Caco-2 (cell line): Measurements from ENCODE around the gene TSPAN5. TPM values are rescaled to one million over a fixed set of nuclear protein-coding genes. Genes with fewer than 3 reads are reported as not detected.

Experiments
- BruUV-seq: library from RNA; stranded (reverse); fragments of 400-500 nt; replicated peaks from 2 replicates; lab custom pipeline; 2021; lab: Mats Ljungman, UMichigan
- CTCF ChIA-PET: fragments of 300-600 bp; sonication (Branson Sonifier 250); formaldehyde crosslinking; loops from one replicate; lab custom pipeline; 2022; ENCODE audit warnings: antibody characterized with exemption; lab: Charles Lee
- POLR2A ChIA-PET: fragments of 300-600 bp; sonication (Branson Sonifier 250); formaldehyde crosslinking; loops from one replicate; lab custom pipeline; 2022; ENCODE audit warnings: antibody characterized with exemption; lab: Charles Lee
- DNase-seq, 2 experiments: peaks; one replicate each; pipeline versions ENCODE4 v3.0.0 to v3.0.0-alpha.2; 2020 to 2022
- H3K27me3 ChIP-seq: replicated peaks from 2 replicates; pipeline ENCODE4 v1.6.0; 2011; ENCODE audit warnings: low read length; ENCODE audit not compliant: control insufficient read depth, insufficient read depth
- H3K36me3 ChIP-seq: 2 replicates; pipeline ENCODE4 v1.5.1; 2011; ENCODE audit warnings: low read length; ENCODE audit not compliant: control insufficient read depth, insufficient read depth
- H3K4me1 ChIP-seq: fragments of 250-450 bp; sonication (Bioruptor Pico); 2 replicates; pipeline ENCODE4 v1.5.1; 2020; ENCODE audit warnings: mild to moderate bottlenecking
- H3K4me3 ChIP-seq: 2 replicates; pipeline ENCODE4 v1.5.1; 2011; ENCODE audit warnings: low read depth, mild to moderate bottlenecking, control low read depth, low read length
- H3K9me3 ChIP-seq: fragments of 250-450 bp; sonication (Bioruptor Pico); 2 replicates; pipeline ENCODE4 v1.5.1; 2020; ENCODE audit warnings: mild to moderate bottlenecking, moderate library complexity
- H3K27ac Mint-ChIP-seq: one replicate; pipeline ENCODE4 v1.8.0; 2022; ENCODE audit warnings: mixed read lengths; ENCODE audit not compliant: unreplicated experiment
- H3K27me3 Mint-ChIP-seq: one replicate; pipeline ENCODE4 v1.8.0; 2022; ENCODE audit warnings: mixed read lengths; ENCODE audit not compliant: insufficient read depth, unreplicated experiment
- H3K36me3 Mint-ChIP-seq: one replicate; pipeline ENCODE4 v1.8.0; 2022; ENCODE audit warnings: mild to moderate bottlenecking, mixed read lengths; ENCODE audit not compliant: insufficient read depth, unreplicated experiment
- H3K4me1 Mint-ChIP-seq: one replicate; pipeline ENCODE4 v1.8.0; 2022; ENCODE audit warnings: low read depth, mixed read lengths; ENCODE audit not compliant: unreplicated experiment
- H3K4me3 Mint-ChIP-seq: one replicate; pipeline ENCODE4 v1.8.0; 2022; ENCODE audit warnings: mild to moderate bottlenecking, moderate library complexity, mixed read lengths; ENCODE audit not compliant: unreplicated experiment
- H3K9me3 Mint-ChIP-seq: one replicate; pipeline ENCODE4 v1.8.0; 2022; ENCODE audit warnings: mixed read lengths; ENCODE audit not compliant: unreplicated experiment
- CTCF ChIP-seq, 2 experiments: fragments of 200-600 bp in 1 of 2; IDR thresholded peaks; 1 replicate in 1 of 2; 2 replicates in 1 of 2; pipeline versions ENCODE4 v1.5.1 to v1.8.0; 2011 to 2022; ENCODE audit warnings: antibody characterized with exemption in 1 of 2, control low read depth in 1 of 2, inconsistent platforms in 1 of 2, low read depth in 1 of 2, low read length in 1 of 2, mild to moderate bottlenecking in 1 of 2, moderate library complexity in 1 of 2; ENCODE audit not compliant: insufficient read depth in 1 of 2, severe bottlenecking in 1 of 2, unreplicated experiment in 1 of 2
- intact Hi-C: fragments of 100-400 bp; cut with micrococcal nuclease; formaldehyde crosslinking; loops from one replicate; pipeline ENCODE4 v1.10.0; 2022; ENCODE audit not compliant: unreplicated experiment
- total RNA-seq: library from RNA; stranded (reverse); gene quantifications from 2 replicates; pipeline ENCODE4 v1.2.3, GENCODE V29; 2022

TSPAN5 gene
- total RNA-seq, 1 experiment from 2014 or later = 24.1 TPM

- Mint-ChIP-seq H3K4me1 (no peaks in the 10 kb centered on the region), H3K4me3 (no peak overlapping the region), H3K36me3 (no peaks in the 10 kb centered on the region), H3K27me3 (no peaks in the 10 kb centered on the region), H3K9me3 (peaks cover 44% of the 10 kb centered on the region), H3K27ac (no peak overlapping the region)
- no peaks in the 10 kb centered on the region for H3K36me3 ChIP-seq
- H3K4me1 ChIP-seq = no peaks in the 10 kb centered on the region
- no peak overlapping the region for H3K4me3 ChIP-seq
- no peaks in the 10 kb centered on the region for H3K27me3 ChIP-seq
- H3K9me3 ChIP-seq = peaks cover 11% of the 10 kb centered on the region
- ChIA-PET POLR2A (no interaction called here), CTCF (no interaction called here)
- no peak for TF ChIP-seq CTCF (IDR thresholded peaks at IDR 0.05; ENCODE audit: insufficient read depth in 1 of 2, low read depth in 1 of 2, low read length in 1 of 2, severe bottlenecking in 1 of 2, unreplicated experiment in 1 of 2)
- intact Hi-C loops = no loop called here
- BruUV-seq = no TSS peak
- no peak for DNase-seq
Measured at GRCh38 chr4:98700656-98701055, 42.2 kb upstream of the TSPAN5 start.

GRCh38 chr4:98694076-98694475 lies 35.7 kb upstream of the TSPAN5 start:
- Mint-ChIP-seq H3K4me1 (peaks cover 2% of the 10 kb centered on the region), H3K9me3 (peaks cover 32% of the 10 kb centered on the region), H3K27me3 (no peaks in the 10 kb centered on the region), H3K27ac (no peak overlapping the region), H3K36me3 (no peaks in the 10 kb centered on the region), H3K4me3 (no peak overlapping the region)
- H3K36me3 ChIP-seq = no peaks in the 10 kb centered on the region
- no peak overlapping the region for H3K4me3 ChIP-seq
- no peaks in the 10 kb centered on the region for H3K4me1 ChIP-seq
- BruUV-seq = no TSS peak
- no peak for TF ChIP-seq CTCF (IDR thresholded peaks at IDR 0.05; ENCODE audit: insufficient read depth in 1 of 2, low read depth in 1 of 2, low read length in 1 of 2, severe bottlenecking in 1 of 2, unreplicated experiment in 1 of 2)
- ChIA-PET CTCF (no interaction called here), POLR2A (no interaction called here)
- DNase-seq = no peak
- no peaks in the 10 kb centered on the region for H3K27me3 ChIP-seq
- intact Hi-C loops = no loop called here
- H3K9me3 ChIP-seq = no peaks in the 10 kb centered on the region; the same call in 1 of the 2 replicates

GRCh38 chr4:98692411-98692810 lies 34.0 kb upstream of the TSPAN5 start:
- CTCF ChIA-PET = no interaction called here
- Mint-ChIP-seq H3K4me1 (peaks cover 11% of the 10 kb centered on the region), H3K36me3 (no peaks in the 10 kb centered on the region), H3K27me3 (no peaks in the 10 kb centered on the region), H3K4me3 (no peak overlapping the region), H3K9me3 (peaks cover 27% of the 10 kb centered on the region), H3K27ac (no peak overlapping the region)
- Histone ChIP-seq H3K36me3 (no peaks in the 10 kb centered on the region), H3K4me1 (no peaks in the 10 kb centered on the region), H3K27me3 (no peaks in the 10 kb centered on the region), H3K9me3 (no peaks in the 10 kb centered on the region; the same call in 1 of the 2 replicates), H3K4me3 (no peak overlapping the region)
- no peak for DNase-seq
- BruUV-seq = no TSS peak
- intact Hi-C loops = no loop called here
- no peak for TF ChIP-seq CTCF (IDR thresholded peaks at IDR 0.05; ENCODE audit: insufficient read depth in 1 of 2, low read depth in 1 of 2, low read length in 1 of 2, severe bottlenecking in 1 of 2, unreplicated experiment in 1 of 2)
- POLR2A ChIA-PET = no interaction called here
